ENCODE measurements around the gene BMPR1A.

DNA sequence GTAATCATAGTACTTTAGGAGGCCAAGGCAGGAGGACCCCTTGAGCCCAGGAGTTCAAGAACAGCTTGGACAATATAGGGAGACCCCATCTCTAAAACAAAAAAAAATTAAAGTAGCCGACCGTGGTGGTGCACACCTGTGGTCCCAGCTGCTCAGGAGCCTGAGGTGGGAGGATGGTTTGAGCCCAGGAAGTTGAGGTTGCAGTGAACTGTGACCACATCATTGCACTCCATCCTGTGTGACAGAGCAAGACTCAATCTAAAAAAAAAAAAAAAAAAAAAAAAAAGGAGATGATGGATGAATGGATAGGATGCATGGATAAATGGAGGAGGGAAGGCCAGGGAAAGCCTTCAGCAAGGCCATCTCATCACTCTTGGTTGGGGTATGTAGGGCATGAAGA, 33.4 kb upstream of the BMPR1A start:
- TF ChIP-seq, protein P1, sequence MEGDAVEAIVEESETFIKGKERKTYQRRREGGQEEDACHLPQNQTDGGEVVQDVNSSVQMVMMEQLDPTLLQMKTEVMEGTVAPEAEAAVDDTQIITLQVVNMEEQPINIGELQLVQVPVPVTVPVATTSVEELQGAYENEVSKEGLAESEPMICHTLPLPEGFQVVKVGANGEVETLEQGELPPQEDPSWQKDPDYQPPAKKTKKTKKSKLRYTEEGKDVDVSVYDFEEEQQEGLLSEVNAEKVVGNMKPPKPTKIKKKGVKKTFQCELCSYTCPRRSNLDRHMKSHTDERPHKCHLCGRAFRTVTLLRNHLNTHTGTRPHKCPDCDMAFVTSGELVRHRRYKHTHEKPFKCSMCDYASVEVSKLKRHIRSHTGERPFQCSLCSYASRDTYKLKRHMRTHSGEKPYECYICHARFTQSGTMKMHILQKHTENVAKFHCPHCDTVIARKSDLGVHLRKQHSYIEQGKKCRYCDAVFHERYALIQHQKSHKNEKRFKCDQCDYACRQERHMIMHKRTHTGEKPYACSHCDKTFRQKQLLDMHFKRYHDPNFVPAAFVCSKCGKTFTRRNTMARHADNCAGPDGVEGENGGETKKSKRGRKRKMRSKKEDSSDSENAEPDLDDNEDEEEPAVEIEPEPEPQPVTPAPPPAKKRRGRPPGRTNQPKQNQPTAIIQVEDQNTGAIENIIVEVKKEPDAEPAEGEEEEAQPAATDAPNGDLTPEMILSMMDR (IDR thresholded peaks at IDR 0.05; ENCODE audit: low read depth, low read length): no peak
- no peak for TF ChIP-seq EZH2phosphoT487 (IDR thresholded peaks at IDR 0.05; ENCODE audit: low read depth)

All from OCI-LY3 (cell line).